Neuronal stem cell (in vitro differentiated cells): Measurements from ENCODE around the gene CASTOR1.

Experiments used
- DNase-seq: peaks from one replicate; pipeline ENCODE4 v3.0.0-alpha.2; 2013; ENCODE audit warnings: low spot score
- H2AFZ ChIP-seq: one replicate; pipeline ENCODE4 v1.6.1; 2013; ENCODE audit warnings: mild to moderate bottlenecking, low read length, inconsistent platforms
- H2AK5ac ChIP-seq: 2 replicates; pipeline ENCODE4 v1.6.1; 2013; ENCODE audit warnings: low read depth, mild to moderate bottlenecking, inconsistent platforms, low read length, moderate library complexity, mixed read lengths
- H2BK120ac ChIP-seq: 2 replicates; pipeline ENCODE4 v1.6.1; 2013; ENCODE audit warnings: low read depth, mild to moderate bottlenecking, inconsistent platforms, low read length, moderate library complexity, mixed read lengths
- H2BK12ac ChIP-seq: one replicate; pipeline ENCODE4 v1.6.1; 2013; ENCODE audit warnings: low read length, inconsistent platforms
- H2BK15ac ChIP-seq: 2 replicates; pipeline ENCODE4 v1.6.1; 2013; ENCODE audit warnings: mild to moderate bottlenecking, low read length, inconsistent platforms, mixed read lengths
- H2BK5ac ChIP-seq: one replicate; pipeline ENCODE4 v1.6.1; 2013; ENCODE audit warnings: inconsistent platforms, mild to moderate bottlenecking, low read length, moderate library complexity
- H3K14ac ChIP-seq: one replicate; pipeline ENCODE4 v1.6.1; 2013; ENCODE audit warnings: low read length, inconsistent platforms
- H3K18ac ChIP-seq: 2 replicates; pipeline ENCODE4 v1.6.1; 2013; ENCODE audit warnings: low read length, inconsistent platforms
- H3K23ac ChIP-seq: 2 replicates; pipeline ENCODE4 v1.6.1; 2013; ENCODE audit warnings: low read depth, mild to moderate bottlenecking, mixed read lengths, low read length, inconsistent platforms; ENCODE audit not compliant: poor library complexity
- H3K27ac ChIP-seq: replicated peaks from 3 replicates; pipeline ENCODE4 v1.5.1; 2013; ENCODE audit warnings: low read length, inconsistent platforms
- H3K27me3 ChIP-seq, 3 experiments: 2 replicates each; pipeline ENCODE4 v1.6.1; 2013; ENCODE audit warnings: low read length in 3 of 3, mild to moderate bottlenecking in 2 of 3, inconsistent platforms in 1 of 3, low read depth in 1 of 3, mixed read lengths in 1 of 3, moderate library complexity in 1 of 3; ENCODE audit not compliant: control insufficient read depth in 3 of 3, insufficient read depth in 3 of 3
- H3K36me3 ChIP-seq, 2 donors: replicated peaks in 1 of 2; 2 replicates each; pipeline ENCODE4 v1.6.1; 2013; ENCODE audit warnings: low read length in 2 of 2; ENCODE audit not compliant: control insufficient read depth in 2 of 2, insufficient read depth in 2 of 2
- H3K4ac ChIP-seq: 2 replicates; pipeline ENCODE4 v1.6.1; 2013; ENCODE audit warnings: inconsistent platforms, mild to moderate bottlenecking, low read length, moderate library complexity
- H3K4me1 ChIP-seq, 2 donors: 1 replicate in 1 of 2; 2 replicates in 1 of 2; pipeline ENCODE4 v1.6.1; 2013; ENCODE audit warnings: low read length in 2 of 2, low read depth in 1 of 2; ENCODE audit not compliant: control insufficient read depth in 2 of 2, insufficient read depth in 1 of 2
- H3K4me2 ChIP-seq: one replicate; pipeline ENCODE4 v1.6.1; 2013; ENCODE audit warnings: mild to moderate bottlenecking, low read length, inconsistent platforms; ENCODE audit not compliant: insufficient read depth, poor library complexity, severe bottlenecking
- H3K4me3 ChIP-seq, 2 donors: 2 replicates each; pipeline ENCODE4 v1.5.1; 2013; ENCODE audit warnings: low read length in 2 of 2, mild to moderate bottlenecking in 2 of 2, inconsistent platforms in 1 of 2, moderate library complexity in 1 of 2
- H3K79me1 ChIP-seq: one replicate; pipeline ENCODE4 v1.6.1; 2013; ENCODE audit warnings: low read depth, mild to moderate bottlenecking, inconsistent platforms, low read length, moderate library complexity
- H3K9ac ChIP-seq: one replicate; pipeline ENCODE4 v1.6.1; 2013; ENCODE audit warnings: mild to moderate bottlenecking, low read depth, low read length, inconsistent platforms; ENCODE audit not compliant: poor library complexity
- H3K9me3 ChIP-seq, 2 donors: replicated peaks in 1 of 2; 2 replicates each; pipeline versions ENCODE3 to v1.6.1; 2013; ENCODE audit warnings: low read length in 2 of 2, mild to moderate bottlenecking in 2 of 2, inconsistent platforms in 1 of 2, low read depth in 1 of 2, mixed read lengths in 1 of 2, moderate library complexity in 1 of 2; ENCODE audit not compliant: control insufficient read depth in 2 of 2, insufficient read depth in 1 of 2
- H4K8ac ChIP-seq: one replicate; pipeline ENCODE4 v1.6.1; 2013; ENCODE audit warnings: low read depth, mild to moderate bottlenecking, inconsistent platforms, low read length, moderate library complexity
- H4K91ac ChIP-seq: one replicate; pipeline ENCODE4 v1.6.1; 2013; ENCODE audit warnings: low read length, low read depth, mild to moderate bottlenecking, inconsistent platforms; ENCODE audit not compliant: poor library complexity
- WGBS, 2 donors: extraction: QIAGEN DNeasy Blood & Tissue Kit; methylation state at CpG; one replicate each; pipeline ENCODE4 v1.1.7; 2013; ENCODE audit warnings: missing lambda C conversion rate in 2 of 2, mixed read lengths in 1 of 2; ENCODE audit not compliant: insufficient read length in 2 of 2, insufficient replicate concordance in 1 of 2; ENCODE audit errors: extremely low coverage in 2 of 2; 5-methylcytosine and 5-hydroxymethylcytosine counted together

The CASTOR1 gene

DNA sequence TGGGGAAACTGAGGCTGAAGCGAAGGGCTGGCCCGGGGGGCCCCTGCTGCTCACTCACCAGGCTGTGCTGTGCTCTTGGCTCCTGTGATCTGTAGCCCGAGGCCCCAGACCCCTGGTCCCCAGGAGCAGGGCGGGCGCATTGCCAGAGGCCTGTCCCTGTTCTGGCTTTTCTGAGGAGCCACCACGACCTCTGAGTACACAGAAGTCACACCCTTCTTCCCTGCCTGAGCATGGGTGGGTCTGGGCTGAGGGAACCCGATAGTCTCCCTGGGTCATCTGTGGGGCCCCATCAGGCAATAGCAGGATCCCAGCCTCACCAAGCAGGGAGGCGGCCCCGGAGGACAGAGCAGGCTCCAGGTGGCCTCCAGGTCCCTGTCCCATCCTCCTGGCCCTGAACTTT lies 5.1 kb downstream of the CASTOR1 start:
- Histone ChIP-seq H3K4ac (no peak overlapping the region), H3K4me2 (no peak overlapping the region), H4K91ac (no peak overlapping the region), H3K27me3 (peaks cover 0 to 6% (median 0%) of the 10 kb centered on the region in 3 experiments), H3K79me1 (no peaks in the 10 kb centered on the region), H3K36me3 (no peaks in the 10 kb centered on the region), H4K8ac (no peak overlapping the region), H3K9ac (no peak overlapping the region), H2BK120ac (no peak overlapping the region), H3K23ac (no peak overlapping the region), H2BK15ac (no peak overlapping the region), H3K27ac (no peak overlapping the region), H2AFZ (no peak overlapping the region), H3K14ac (no peak overlapping the region), H2AK5ac (peak overlapping the region; percentile 29), H2BK12ac (no peak overlapping the region), H3K4me1 (peaks cover 6 to 8% of the 10 kb centered on the region in 2 donors), H3K18ac (peak overlapping the region; percentile 51), H3K4me3 (no peak overlapping the region), H2BK5ac (peak overlapping the region; percentile 31), H3K9me3 (no peaks in the 10 kb centered on the region)
- DNase-seq: no peak
- WGBS, 2 donors: no CpG with 5 or more reads among the region's 9 CpGs

DNA sequence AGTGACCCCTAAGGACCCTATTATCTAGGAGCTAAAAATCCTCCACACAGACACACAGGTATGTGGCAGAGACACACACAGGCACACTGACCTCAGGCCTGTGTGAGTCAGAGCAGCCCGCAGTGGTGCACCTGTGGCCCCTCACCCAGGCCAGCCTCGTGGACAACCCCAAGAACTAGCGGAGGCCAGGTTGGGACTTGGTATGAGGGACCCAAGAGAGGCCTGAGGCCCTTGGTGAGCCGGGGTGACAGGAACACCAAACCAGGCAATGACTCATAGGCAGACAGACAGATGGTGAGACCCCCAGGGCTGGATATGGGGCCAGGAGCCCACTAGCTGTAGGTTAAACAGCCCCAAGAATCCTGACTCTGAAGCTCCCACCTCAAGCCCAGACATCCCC lies 6.0 kb downstream of the CASTOR1 start:
- Histone ChIP-seq H3K18ac (no peak overlapping the region), H2BK5ac (no peak overlapping the region), H2AK5ac (peak overlapping the region; percentile 78), H3K4ac (no peak overlapping the region), H2BK120ac (no peak overlapping the region), H3K27ac (no peak overlapping the region), H3K9ac (no peak overlapping the region), H2BK15ac (peak overlapping the region; percentile 32), H2BK12ac (no peak overlapping the region), H4K91ac (no peak overlapping the region), H3K36me3 (no peaks in the 10 kb centered on the region), H4K8ac (no peak overlapping the region), H3K27me3 (peaks cover 0 to under 1% (median 0%) of the 10 kb centered on the region in 3 experiments), H3K9me3 (no peaks in the 10 kb centered on the region), H3K14ac (no peak overlapping the region), H3K79me1 (no peaks in the 10 kb centered on the region), H3K4me3 (no peak overlapping the region), H2AFZ (no peak overlapping the region), H3K4me2 (no peak overlapping the region), H3K23ac (peak overlapping the region; percentile 49), H3K4me1 (peaks cover 3 to 5% of the 10 kb centered on the region in 2 donors)
- no CpG with 5 or more reads among the region's 4 CpGs for WGBS, 2 donors
- DNase-seq: no peak

DNA sequence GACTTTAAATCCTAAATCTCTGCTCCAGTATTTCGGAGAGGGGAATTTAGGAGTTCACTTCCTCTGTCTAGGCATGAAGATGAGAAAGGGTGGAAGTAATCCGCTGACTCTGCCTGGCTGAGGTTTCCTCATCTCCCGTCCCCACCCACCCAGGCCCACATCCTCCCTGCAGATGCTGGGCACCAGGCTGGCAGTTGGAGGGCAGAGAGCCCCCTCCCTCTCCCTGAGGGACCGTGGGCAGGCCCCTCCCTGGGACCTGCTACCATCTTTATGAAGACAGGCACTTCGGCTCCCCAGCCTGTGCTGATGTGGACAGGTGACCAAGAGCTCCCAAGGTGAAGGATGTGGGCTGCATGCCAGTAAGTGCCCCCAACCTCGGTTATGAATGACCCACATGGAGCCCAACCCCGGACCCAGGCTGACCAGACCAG lies 6.7 kb downstream of the CASTOR1 start:
- Histone ChIP-seq H3K79me1 (peaks cover 2% of the 10 kb centered on the region), H4K91ac (no peak overlapping the region), H2BK120ac (no peak overlapping the region), H2BK12ac (no peak overlapping the region), H3K4me3 (no peak overlapping the region), H3K4me1 (peaks cover 5 to 8% of the 10 kb centered on the region in 2 donors), H2AFZ (no peak overlapping the region), H3K14ac (peak overlapping the region; percentile 40), H2AK5ac (no peak overlapping the region), H3K23ac (no peak overlapping the region), H3K18ac (no peak overlapping the region), H3K36me3 (no peaks in the 10 kb centered on the region), H2BK15ac (no peak overlapping the region), H3K27ac (no peak overlapping the region), H3K9ac (no peak overlapping the region), H3K4me2 (no peak overlapping the region), H3K4ac (no peak overlapping the region), H4K8ac (no peak overlapping the region), H2BK5ac (no peak overlapping the region), H3K9me3 (no peaks in the 10 kb centered on the region), H3K27me3 (peaks cover 0 to 1% (median 0%) of the 10 kb centered on the region in 3 experiments)
- DNase-seq: no peak
- no CpG with 5 or more reads among the region's 7 CpGs for WGBS, 2 donors

DNA sequence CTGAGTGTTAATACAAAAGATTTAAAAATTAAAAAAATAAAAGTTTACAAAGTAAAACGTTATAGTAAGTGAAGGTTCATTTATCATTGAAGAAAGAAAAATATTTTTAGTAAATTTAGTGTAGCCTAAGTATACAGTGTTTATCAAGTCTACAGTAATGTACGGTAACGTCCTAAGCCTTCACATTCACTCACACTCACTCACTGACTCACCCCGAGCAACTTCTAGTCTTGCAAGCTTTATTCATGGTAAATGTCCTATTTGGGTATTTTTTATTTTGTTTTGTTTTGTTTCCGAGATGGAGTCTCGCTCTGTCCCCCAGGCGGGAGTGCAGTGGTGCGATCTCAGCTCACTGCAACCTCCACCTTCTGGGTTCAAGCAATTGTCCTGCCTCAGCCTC lies 8.8 kb downstream of the CASTOR1 start:
- H3K14ac ChIP-seq: no peak overlapping the region
- H3K9me3 ChIP-seq: no peaks in the 10 kb centered on the region
- no peak overlapping the region for H3K4ac ChIP-seq
- H2BK5ac ChIP-seq: no peak overlapping the region
- H2BK15ac ChIP-seq: no peak overlapping the region
- no peak overlapping the region for H4K91ac ChIP-seq
- no peak overlapping the region for H3K18ac ChIP-seq
- DNase-seq: no peak
- H3K4me3 ChIP-seq: no peak overlapping the region
- H3K9ac ChIP-seq: no peak overlapping the region
- no peak overlapping the region for H3K23ac ChIP-seq
- H2BK120ac ChIP-seq: no peak overlapping the region
- 100% methylated on average over 1 of the region's 8 CpGs for WGBS, 2 donors
- H4K8ac ChIP-seq: no peak overlapping the region
- peaks cover 2% of the 10 kb centered on the region for H3K79me1 ChIP-seq
- no peak overlapping the region for H3K4me2 ChIP-seq
- H3K4me1 ChIP-seq: peaks cover 6 to 8% of the 10 kb centered on the region in 2 donors
- H2AFZ ChIP-seq: no peak overlapping the region
- no peak overlapping the region for H2AK5ac ChIP-seq
- H3K27ac ChIP-seq: no peak overlapping the region
- H3K36me3 ChIP-seq: no peaks in the 10 kb centered on the region
- no peak overlapping the region for H2BK12ac ChIP-seq
- H3K27me3 ChIP-seq: peaks cover 0 to 4% (median 1%) of the 10 kb centered on the region in 3 experiments
